ENCODE measurements around the gene AIG1.
"Not testable (repeated sequence)": the region's sequence is repeated elsewhere in the genome, so short reads cannot be mapped to it uniquely, and the experiment has no call there.

Gene AIG1

DNA sequence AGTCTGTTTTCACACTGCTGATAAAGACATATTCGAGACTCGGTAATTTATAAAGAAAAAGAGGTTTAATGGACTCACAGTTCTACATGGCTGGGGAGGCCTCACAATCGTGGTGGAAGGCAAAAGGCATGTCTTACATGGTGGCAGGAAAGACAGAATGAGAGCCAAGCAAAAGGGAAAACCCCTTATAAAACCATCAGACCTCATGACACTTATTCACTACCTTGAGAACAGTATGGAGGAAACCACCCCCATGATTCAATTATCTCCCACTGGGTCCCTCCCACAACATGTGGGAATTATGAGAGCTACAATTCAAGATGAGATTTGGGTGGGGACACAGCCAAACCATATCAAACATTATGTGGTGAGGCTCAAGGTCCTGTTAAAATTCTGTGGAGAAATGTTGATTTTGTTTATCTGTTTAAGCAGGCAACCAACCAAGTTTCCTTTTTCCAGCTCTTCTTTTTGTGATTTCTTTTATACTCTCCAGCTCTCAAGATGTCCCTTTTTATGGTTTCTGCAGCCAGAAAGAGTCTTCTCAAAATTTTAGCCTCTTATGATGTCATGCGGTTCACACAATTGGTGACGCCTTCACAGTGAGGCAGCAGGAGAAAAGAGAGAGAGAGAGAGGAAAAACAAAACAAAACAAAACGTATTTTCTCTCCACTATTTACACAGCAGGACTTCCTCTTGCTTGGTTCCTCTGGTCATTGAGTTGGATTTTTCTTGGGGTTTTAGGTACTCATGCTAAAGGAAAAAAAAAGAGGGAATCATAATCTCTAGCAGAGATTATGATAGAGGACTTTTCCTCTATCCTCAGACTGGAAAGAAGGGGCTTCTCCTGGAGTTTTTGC is 18.0 kb downstream of the AIG1 start:
- Histone ChIP-seq H3K9me3 (ENCODE audit: insufficient read depth, low read length, severe bottlenecking) (peaks cover 3% of the 10 kb centered on the region), H2AFZ (ENCODE audit: low read depth, low read length) (no peak overlapping the region), H3K9ac (ENCODE audit: low read depth, low read length) (no peak overlapping the region), H4K20me1 (ENCODE audit: insufficient read depth, low read length) (no peaks in the 10 kb centered on the region), H3K4me2 (ENCODE audit: insufficient read depth, low read length) (no peak overlapping the region), H3K36me3 (ENCODE audit: insufficient read depth, low read length) (no peaks in the 10 kb centered on the region), H3K27me3 (ENCODE audit: insufficient read depth, low read length, poor library complexity) (no peaks in the 10 kb centered on the region), H3K79me2 (ENCODE audit: insufficient read depth, low read length) (no peaks in the 10 kb centered on the region), H3K4me3 (ENCODE audit: low read depth in 1 of 2, low read length in 2 of 2) (no peak overlapping the region), H3K27ac (ENCODE audit: low read length) (no peak overlapping the region), H3K4me1 (ENCODE audit: insufficient read depth, low read length) (no peaks in the 10 kb centered on the region)
- TF ChIP-seq EZH2 (IDR thresholded peaks at IDR 0.05; ENCODE audit: borderline replicate concordance, low read depth, low read length, severe bottlenecking) = no peak
- TF ChIP-seq, protein P1, sequence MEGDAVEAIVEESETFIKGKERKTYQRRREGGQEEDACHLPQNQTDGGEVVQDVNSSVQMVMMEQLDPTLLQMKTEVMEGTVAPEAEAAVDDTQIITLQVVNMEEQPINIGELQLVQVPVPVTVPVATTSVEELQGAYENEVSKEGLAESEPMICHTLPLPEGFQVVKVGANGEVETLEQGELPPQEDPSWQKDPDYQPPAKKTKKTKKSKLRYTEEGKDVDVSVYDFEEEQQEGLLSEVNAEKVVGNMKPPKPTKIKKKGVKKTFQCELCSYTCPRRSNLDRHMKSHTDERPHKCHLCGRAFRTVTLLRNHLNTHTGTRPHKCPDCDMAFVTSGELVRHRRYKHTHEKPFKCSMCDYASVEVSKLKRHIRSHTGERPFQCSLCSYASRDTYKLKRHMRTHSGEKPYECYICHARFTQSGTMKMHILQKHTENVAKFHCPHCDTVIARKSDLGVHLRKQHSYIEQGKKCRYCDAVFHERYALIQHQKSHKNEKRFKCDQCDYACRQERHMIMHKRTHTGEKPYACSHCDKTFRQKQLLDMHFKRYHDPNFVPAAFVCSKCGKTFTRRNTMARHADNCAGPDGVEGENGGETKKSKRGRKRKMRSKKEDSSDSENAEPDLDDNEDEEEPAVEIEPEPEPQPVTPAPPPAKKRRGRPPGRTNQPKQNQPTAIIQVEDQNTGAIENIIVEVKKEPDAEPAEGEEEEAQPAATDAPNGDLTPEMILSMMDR (IDR thresholded peaks at IDR 0.05; ENCODE audit: borderline replicate concordance, extremely low read depth, low read length, poor library complexity, severe bottlenecking) = no peak
- ATAC-seq (ENCODE audit: insufficient read depth, low read depth) (no peak), DNase-seq (no peak)

- DNase-seq = no peak
- Histone ChIP-seq H3K4me3 (ENCODE audit: low read depth in 1 of 2, low read length in 2 of 2) (no peak overlapping the region), H4K20me1 (ENCODE audit: insufficient read depth, low read length) (no peaks in the 10 kb centered on the region), H3K36me3 (ENCODE audit: insufficient read depth, low read length) (no peaks in the 10 kb centered on the region), H2AFZ (ENCODE audit: low read depth, low read length) (no peak overlapping the region), H3K4me2 (ENCODE audit: insufficient read depth, low read length) (no peak overlapping the region), H3K9ac (ENCODE audit: low read depth, low read length) (no peak overlapping the region), H3K9me3 (ENCODE audit: insufficient read depth, low read length, severe bottlenecking) (peaks cover 2% of the 10 kb centered on the region), H3K27me3 (ENCODE audit: insufficient read depth, low read length, poor library complexity) (no peaks in the 10 kb centered on the region), H3K27ac (ENCODE audit: low read length) (no peak overlapping the region), H3K79me2 (ENCODE audit: insufficient read depth, low read length) (no peaks in the 10 kb centered on the region), H3K4me1 (ENCODE audit: insufficient read depth, low read length) (no peaks in the 10 kb centered on the region)
- no peak for ATAC-seq (ENCODE audit: insufficient read depth, low read depth)
- no peak for TF ChIP-seq EZH2 (IDR thresholded peaks at IDR 0.05; ENCODE audit: borderline replicate concordance, low read depth, low read length, severe bottlenecking)
- TF ChIP-seq, protein P1 (IDR thresholded peaks at IDR 0.05; ENCODE audit: borderline replicate concordance, extremely low read depth, low read length, poor library complexity, severe bottlenecking) = no peak
Measured at GRCh38 chr6:143079325-143079640, 18.6 kb downstream of the AIG1 start.

GRCh38 chr6:143082274-143082673 is 21.6 kb downstream of the AIG1 start:
- H4K20me1 ChIP-seq (ENCODE audit: insufficient read depth, low read length); H2AFZ ChIP-seq (ENCODE audit: low read depth, low read length); H3K27ac ChIP-seq (ENCODE audit: low read length); H3K4me2 ChIP-seq (ENCODE audit: insufficient read depth, low read length); H3K9ac ChIP-seq (ENCODE audit: low read depth, low read length); H3K27me3 ChIP-seq (ENCODE audit: insufficient read depth, low read length, poor library complexity); H3K79me2 ChIP-seq (ENCODE audit: insufficient read depth, low read length); H3K36me3 ChIP-seq (ENCODE audit: insufficient read depth, low read length); H3K9me3 ChIP-seq (ENCODE audit: insufficient read depth, low read length, severe bottlenecking); H3K4me3 ChIP-seq (ENCODE audit: low read depth in 1 of 2, low read length in 2 of 2); ATAC-seq (ENCODE audit: insufficient read depth, low read depth); DNase-seq; H3K4me1 ChIP-seq (ENCODE audit: insufficient read depth, low read length): not testable (repeated sequence)

DNA sequence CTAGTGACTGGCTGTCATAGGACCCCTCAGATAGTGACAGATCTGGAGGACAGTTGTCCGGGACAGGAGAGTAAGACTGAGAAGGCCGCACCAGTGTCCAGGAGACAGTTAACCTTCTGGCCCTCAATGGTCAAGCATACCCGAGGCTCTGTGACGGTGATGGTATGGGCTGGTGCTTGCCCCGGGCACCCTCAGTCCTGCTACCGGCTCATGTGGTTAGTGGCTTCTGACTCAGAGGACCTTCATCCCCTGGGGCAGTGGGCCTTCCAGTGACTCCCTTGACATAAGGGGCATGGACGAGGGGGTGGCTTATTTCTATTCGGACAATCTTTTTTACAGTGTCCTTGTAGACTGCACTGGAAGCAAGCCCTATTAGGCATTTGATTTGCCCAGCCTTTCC is 23.3 kb downstream of the AIG1 start:
- H3K27me3 ChIP-seq (ENCODE audit: insufficient read depth, low read length, poor library complexity); H2AFZ ChIP-seq (ENCODE audit: low read depth, low read length); ATAC-seq (ENCODE audit: insufficient read depth, low read depth); H3K36me3 ChIP-seq (ENCODE audit: insufficient read depth, low read length); DNase-seq; H3K4me2 ChIP-seq (ENCODE audit: insufficient read depth, low read length); H3K9ac ChIP-seq (ENCODE audit: low read depth, low read length); H3K4me1 ChIP-seq (ENCODE audit: insufficient read depth, low read length); H3K9me3 ChIP-seq (ENCODE audit: insufficient read depth, low read length, severe bottlenecking); H3K4me3 ChIP-seq (ENCODE audit: low read depth in 1 of 2, low read length in 2 of 2); H3K79me2 ChIP-seq (ENCODE audit: insufficient read depth, low read length); H4K20me1 ChIP-seq (ENCODE audit: insufficient read depth, low read length); H3K27ac ChIP-seq (ENCODE audit: low read length): not testable (repeated sequence)

DNA sequence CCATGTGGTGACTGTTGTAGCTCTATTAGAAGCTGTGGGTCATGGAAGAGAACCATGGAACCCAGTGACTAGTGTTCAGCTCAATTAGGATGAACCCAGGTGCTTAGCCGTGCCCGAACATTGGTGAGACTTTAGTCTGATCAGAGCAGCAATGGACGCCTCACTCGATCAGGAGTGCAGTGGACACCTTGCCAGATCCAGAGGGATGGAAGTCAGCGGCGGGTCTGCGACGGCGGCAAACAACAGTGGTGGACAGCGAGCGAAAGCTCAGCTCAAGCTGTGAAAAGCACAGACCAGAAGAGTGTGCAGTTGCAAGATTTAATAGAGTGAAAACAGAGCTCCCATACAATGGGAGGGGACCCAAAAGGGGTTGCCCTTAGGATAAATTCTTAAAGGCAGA is 26.6 kb downstream of the AIG1 start:
- ATAC-seq (ENCODE audit: insufficient read depth, low read depth); DNase-seq; H4K20me1 ChIP-seq (ENCODE audit: insufficient read depth, low read length): not testable (repeated sequence)

More for the DNA sequence above, 26.6 kb downstream of the AIG1 start:
- H2AFZ ChIP-seq (ENCODE audit: low read depth, low read length); H3K9ac ChIP-seq (ENCODE audit: low read depth, low read length); H3K79me2 ChIP-seq (ENCODE audit: insufficient read depth, low read length); H3K4me1 ChIP-seq (ENCODE audit: insufficient read depth, low read length); H3K4me2 ChIP-seq (ENCODE audit: insufficient read depth, low read length); H3K9me3 ChIP-seq (ENCODE audit: insufficient read depth, low read length, severe bottlenecking); H3K4me3 ChIP-seq (ENCODE audit: low read depth in 1 of 2, low read length in 2 of 2); H3K36me3 ChIP-seq (ENCODE audit: insufficient read depth, low read length); H3K27ac ChIP-seq (ENCODE audit: low read length); H3K27me3 ChIP-seq (ENCODE audit: insufficient read depth, low read length, poor library complexity): not testable (repeated sequence)
